Tibial artery (tissue), 4 donors: ENCODE data around the gene KRTCAP2.

Experiments used
- DNase-seq, 2 donors: peaks; one replicate each; pipeline ENCODE4 v3.0.0-alpha.2; 2019
- H3K27ac ChIP-seq, 2 donors: fragments of 200-600 bp; sonication (generic) in 1 of 2; 1 replicate in 1 of 2; 2 replicates in 1 of 2; pipeline ENCODE4 v1.5.1; 2018 to 2019; ENCODE audit warnings: mild to moderate bottlenecking in 1 of 2
- H3K27me3 ChIP-seq, 2 donors: fragments of 200-600 bp; sonication (generic) in 1 of 2; one replicate each; pipeline versions ENCODE4 v1.5.1 to v1.6.0; 2016 to 2019
- H3K36me3 ChIP-seq, 3 donors: fragments of 200-600 bp; sonication (generic) in 2 of 3; one replicate each; pipeline ENCODE4 v1.5.1; 2016 to 2019; ENCODE audit warnings: mild to moderate bottlenecking in 2 of 3
- H3K4me1 ChIP-seq, 4 donors: fragments of 200-600 bp; sonication (generic) in 2 of 4; 1 replicate in 3 of 4; 2 replicates in 1 of 4; pipeline ENCODE4 v1.5.1; 2016 to 2019
- H3K4me3 ChIP-seq, 2 donors: fragments of 200-600 bp; sonication (generic) in 1 of 2; 1 replicate in 1 of 2; 2 replicates in 1 of 2; pipeline ENCODE4 v1.5.1; 2018 to 2019; ENCODE audit warnings: mild to moderate bottlenecking in 2 of 2
- H3K9me3 ChIP-seq, 3 donors: fragments of 200-600 bp; sonication (generic) in 1 of 3; one replicate each; pipeline ENCODE4 v1.5.1; 2016 to 2019
- intact Hi-C: fragments of 100-400 bp; cut with DNase I; formaldehyde crosslinking; loops from one replicate; pipeline ENCODE4 v1.15.0; 2023; ENCODE audit warnings: low total_unique reads
- TF ChIP-seq, protein P1 (sequence below), 2 experiments: fragments of 200-600 bp in 1 of 2; fragments of 450-650 bp in 1 of 2; IDR thresholded peaks; one replicate each; pipeline ENCODE4 v1.5.1; 2017 to 2019; ENCODE audit warnings: antibody characterized with exemption in 2 of 2, mild to moderate bottlenecking in 1 of 2, moderate library complexity in 1 of 2

KRTCAP2 gene

DNA sequence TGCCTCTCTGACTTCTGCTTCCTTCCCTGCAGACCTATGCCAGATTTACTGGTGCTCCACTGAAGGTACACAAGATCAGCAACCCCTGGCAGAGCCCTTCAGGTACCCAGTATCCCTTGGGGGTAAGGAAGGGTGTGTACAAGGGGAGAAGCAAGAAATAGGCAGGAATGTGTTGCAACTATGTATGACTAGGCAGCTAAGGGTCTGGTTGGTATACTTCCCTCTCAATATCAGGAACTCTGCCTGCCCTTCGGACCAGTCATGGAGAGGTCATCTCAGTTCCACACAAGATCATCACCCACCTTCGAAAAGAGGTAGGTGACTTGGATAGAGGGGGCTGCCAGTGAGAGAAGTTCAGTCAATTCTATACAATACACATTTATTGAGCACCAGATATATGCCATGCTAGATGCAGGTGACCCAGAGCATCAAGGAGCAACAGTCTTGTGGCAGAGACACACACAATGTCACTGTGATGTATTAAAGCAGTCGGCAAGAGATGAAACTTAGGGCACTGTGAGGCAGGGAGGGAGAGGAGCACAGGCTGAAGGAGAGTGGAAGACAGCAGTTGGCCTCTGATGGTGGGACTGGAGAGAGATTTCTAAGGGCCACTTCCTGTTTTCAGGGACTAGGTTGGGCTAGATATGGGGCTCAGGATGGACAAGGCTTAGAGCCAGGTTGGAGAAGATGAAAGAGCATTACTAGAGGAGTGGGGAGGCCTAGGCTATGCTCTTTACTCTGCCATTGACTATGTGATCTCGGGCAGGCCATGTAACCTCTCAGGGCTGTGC is 37.4 kb upstream of the KRTCAP2 start:
- Histone ChIP-seq H3K27me3 (no peaks in the 10 kb centered on the region), H3K36me3 (peaks cover 0 to 18% (median 0%) of the 10 kb centered on the region in 3 donors), H3K4me1 (peaks cover 0 to 52% (median 36%) of the 10 kb centered on the region in 4 donors), H3K9me3 (no peaks in the 10 kb centered on the region), H3K27ac (peak overlapping the region; percentile 98 to 99), H3K4me3 (no peak overlapping the region)
- intact Hi-C loops, result no loop called here
- no peak for DNase-seq
- TF ChIP-seq, protein P1, sequence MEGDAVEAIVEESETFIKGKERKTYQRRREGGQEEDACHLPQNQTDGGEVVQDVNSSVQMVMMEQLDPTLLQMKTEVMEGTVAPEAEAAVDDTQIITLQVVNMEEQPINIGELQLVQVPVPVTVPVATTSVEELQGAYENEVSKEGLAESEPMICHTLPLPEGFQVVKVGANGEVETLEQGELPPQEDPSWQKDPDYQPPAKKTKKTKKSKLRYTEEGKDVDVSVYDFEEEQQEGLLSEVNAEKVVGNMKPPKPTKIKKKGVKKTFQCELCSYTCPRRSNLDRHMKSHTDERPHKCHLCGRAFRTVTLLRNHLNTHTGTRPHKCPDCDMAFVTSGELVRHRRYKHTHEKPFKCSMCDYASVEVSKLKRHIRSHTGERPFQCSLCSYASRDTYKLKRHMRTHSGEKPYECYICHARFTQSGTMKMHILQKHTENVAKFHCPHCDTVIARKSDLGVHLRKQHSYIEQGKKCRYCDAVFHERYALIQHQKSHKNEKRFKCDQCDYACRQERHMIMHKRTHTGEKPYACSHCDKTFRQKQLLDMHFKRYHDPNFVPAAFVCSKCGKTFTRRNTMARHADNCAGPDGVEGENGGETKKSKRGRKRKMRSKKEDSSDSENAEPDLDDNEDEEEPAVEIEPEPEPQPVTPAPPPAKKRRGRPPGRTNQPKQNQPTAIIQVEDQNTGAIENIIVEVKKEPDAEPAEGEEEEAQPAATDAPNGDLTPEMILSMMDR (IDR thresholded peaks at IDR 0.05), result no peak

DNA sequence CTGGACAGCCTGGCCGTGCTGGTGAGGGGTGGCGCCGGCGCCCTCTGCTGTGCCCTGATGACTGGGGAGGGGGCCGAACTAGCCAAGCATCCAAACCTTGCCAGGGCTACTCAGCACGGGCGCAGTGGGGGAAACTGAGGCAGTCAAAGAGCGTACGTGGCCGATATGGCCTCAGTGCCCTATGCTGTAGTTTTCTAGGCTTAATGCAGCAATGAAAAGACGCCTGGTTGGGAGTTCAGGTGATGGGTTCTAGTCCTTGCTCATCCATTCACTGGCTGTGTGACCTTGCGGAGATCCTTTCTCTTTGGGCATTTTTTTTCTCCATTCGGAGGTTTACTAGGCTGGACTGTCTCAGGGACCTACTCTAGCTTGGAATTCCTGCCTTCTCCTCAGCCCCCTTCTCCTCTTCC is 36.2 kb upstream of the KRTCAP2 start:
- intact Hi-C loops, result loop anchor here (5.0 kb wide), 1 partner anchor 33 kb away; a partner anchor contains a TSS
- H3K27me3 ChIP-seq, result no peaks in the 10 kb centered on the region
- DNase-seq, result no peak
- H3K4me3 ChIP-seq, result peak overlapping the region; percentile 64 to 72
- peaks cover 0 to 12% (median 0%) of the 10 kb centered on the region in 3 donors for H3K36me3 ChIP-seq
- peak overlapping the region; percentile 98 to 99 for H3K27ac ChIP-seq
- H3K9me3 ChIP-seq, result no peaks in the 10 kb centered on the region
- TF ChIP-seq, protein P1 (IDR thresholded peaks at IDR 0.05), result no peak
- H3K4me1 ChIP-seq, result peaks cover 0 to 52% (median 36%) of the 10 kb centered on the region in 4 donors

DNA sequence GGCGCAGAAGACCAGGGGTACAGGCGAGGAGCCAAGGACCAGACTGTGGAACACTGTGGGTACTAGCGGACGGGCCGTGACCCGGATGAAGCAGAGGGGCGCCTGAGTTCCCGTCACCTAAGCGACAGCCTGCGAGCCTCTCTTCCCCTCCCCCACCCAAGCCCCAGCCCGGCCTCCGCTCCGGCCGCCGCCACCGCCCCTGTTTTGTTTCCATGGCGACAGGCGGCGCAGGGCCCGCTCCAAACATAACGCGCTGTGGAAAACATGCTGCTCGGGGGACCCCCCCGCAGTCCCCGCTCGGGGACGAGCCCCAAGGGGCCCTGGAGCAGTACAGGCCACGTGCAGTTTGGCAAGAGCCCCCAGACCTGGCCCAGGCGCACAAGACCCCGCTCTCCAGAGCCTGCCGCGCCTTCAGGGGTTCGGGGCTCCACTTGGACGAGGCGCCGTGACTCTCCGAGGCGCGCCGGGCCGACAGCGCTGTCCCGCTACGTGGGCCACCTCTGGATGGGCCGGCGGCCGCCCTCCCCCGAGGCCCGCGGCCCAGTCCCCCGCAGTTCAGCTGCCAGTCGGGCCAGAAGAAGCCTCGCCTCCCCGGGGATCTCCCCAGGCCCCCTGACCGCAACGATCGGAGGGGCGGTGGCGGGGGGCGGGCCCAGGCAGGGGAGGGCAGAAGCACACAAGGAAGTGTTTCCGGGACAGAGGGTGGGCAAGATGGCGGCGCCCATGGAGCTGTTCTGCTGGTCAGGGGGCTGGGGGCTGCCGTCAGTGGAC is 35.6 kb upstream of the KRTCAP2 start, which contains the start of gene MTX1:
TSS of gene MTX1 (plus strand) at position 155 of the 771 bp plus-strand sequence. CDS start at position 265, 110 bp downstream.
- TF ChIP-seq, protein P1 (IDR thresholded peaks at IDR 0.05), result no peak
- peak; percentile 93 to 97 for DNase-seq
- Histone ChIP-seq H3K4me3 (peak within 1 kb of the TSS; percentile 64 to 72), H3K9me3 (no peaks in the 10 kb centered on the region), H3K27me3 (no peaks in the 10 kb centered on the region), H3K36me3 (peaks cover 0 to 12% (median 0%) of the 10 kb centered on the region in 3 donors), H3K4me1 (peaks cover 0 to 52% (median 36%) of the 10 kb centered on the region in 4 donors), H3K27ac (peak within 1 kb of the TSS; percentile 98 to 99)
- intact Hi-C loops, result loop anchor here (5.0 kb wide), 1 partner anchor 34 kb away; a partner anchor contains a TSS

DNA sequence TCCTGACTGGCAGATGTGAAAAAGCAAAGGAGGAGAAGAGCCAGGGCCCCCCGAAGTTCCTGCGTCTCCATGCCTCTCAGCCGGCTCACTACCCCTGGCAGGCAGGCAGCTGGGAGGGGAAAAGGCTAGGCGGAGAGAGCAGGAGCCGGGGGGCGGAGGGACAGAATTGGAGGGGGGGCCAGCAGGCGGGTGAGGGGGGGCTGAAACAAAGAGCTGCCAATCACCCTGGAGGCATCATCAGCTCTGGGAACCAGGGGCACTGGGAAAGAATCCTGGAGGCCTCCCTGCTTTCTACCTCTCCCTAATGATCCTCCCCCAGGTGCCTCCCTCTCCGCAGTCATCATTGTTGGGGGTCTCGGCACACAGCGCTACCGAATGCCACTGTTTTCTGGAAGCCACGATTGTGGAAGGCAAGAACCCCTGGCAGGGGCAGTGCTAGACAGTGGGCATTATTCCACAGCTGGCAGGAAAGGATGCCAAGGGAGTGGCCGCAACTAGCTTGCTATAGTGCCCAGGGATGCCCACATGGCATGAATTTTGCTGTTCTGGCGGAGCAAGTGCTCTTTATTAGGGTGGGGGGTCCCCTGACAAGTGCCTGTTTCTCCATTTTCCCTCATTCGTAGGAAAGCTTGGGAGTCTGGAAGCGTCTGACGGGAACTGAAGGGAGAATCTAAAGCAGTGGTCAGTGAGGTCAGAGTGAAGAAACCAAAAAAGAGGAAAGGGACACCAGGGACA is 34.9 kb upstream of the KRTCAP2 start, which contains the start of gene THBS3:
TSS of gene THBS3 (minus strand) at position 92 of the 735 bp plus-strand sequence. CDS start at position 71, 21 bp downstream.
- TF ChIP-seq, protein P1 (IDR thresholded peaks at IDR 0.05), result no peak
- DNase-seq, result peak; percentile 69 to 86
- peak within 1 kb of the TSS; percentile 64 to 72 for H3K4me3 ChIP-seq
- intact Hi-C loops, result loop anchor here (5.0 kb wide), 1 partner anchor 34 kb away; a partner anchor contains a TSS
- H3K27me3 ChIP-seq, result no peaks in the 10 kb centered on the region
- H3K27ac ChIP-seq, result peak within 1 kb of the TSS; percentile 98 to 99
- H3K9me3 ChIP-seq, result no peaks in the 10 kb centered on the region
- peaks cover 0 to 12% (median 4%) of the 10 kb centered on the region in 3 donors for H3K36me3 ChIP-seq
- peaks cover 0 to 52% (median 36%) of the 10 kb centered on the region in 4 donors for H3K4me1 ChIP-seq
